Peyer's patch (tissue), 4 donors: ENCODE results near the gene PDXK. TPM values are rescaled to one million over a fixed set of nuclear protein-coding genes. Genes with fewer than 3 reads are reported as not detected.

Experiments used
- DNase-seq, 3 donors: peaks; one replicate each; pipeline ENCODE4 v3.0.0-alpha.2; 2017 to 2019
- H3K27ac ChIP-seq, 4 donors: fragments of 200-600 bp; sonication (generic); one replicate each; pipeline ENCODE4 v1.5.1; 2016 to 2019
- H3K27me3 ChIP-seq, 2 donors: fragments of 200-600 bp; sonication (generic); one replicate each; pipeline ENCODE4 v1.5.1; 2019
- H3K36me3 ChIP-seq, 3 donors: fragments of 200-600 bp; sonication (generic); one replicate each; pipeline ENCODE4 v1.5.1; 2016 to 2019
- H3K4me1 ChIP-seq, 4 donors: fragments of 200-600 bp; sonication (generic); one replicate each; pipeline ENCODE4 v1.5.1; 2016 to 2019
- H3K4me3 ChIP-seq, 4 donors: fragments of 200-600 bp; sonication (generic); 1 replicate in 3 of 4; 2 replicates in 1 of 4; pipeline ENCODE4 v1.5.1; 2016 to 2019; ENCODE audit warnings: mild to moderate bottlenecking in 1 of 4
- H3K9me3 ChIP-seq, 4 donors: fragments of 200-600 bp; sonication (generic); one replicate each; pipeline ENCODE4 v1.5.1; 2016 to 2019; ENCODE audit warnings: mild to moderate bottlenecking in 1 of 4
- CTCF ChIP-seq, 6 experiments: fragments of 450-650 bp in 4 of 6; fragments of 200-600 bp in 2 of 6; sonication (generic) in 1 of 6; IDR thresholded peaks; one replicate each; pipeline ENCODE4 v1.5.1; 2017 to 2019; ENCODE audit warnings: antibody characterized with exemption in 6 of 6, mild to moderate bottlenecking in 3 of 6, moderate library complexity in 1 of 6
- POLR2A ChIP-seq, 2 donors: fragments of 450-650 bp; IDR thresholded peaks; one replicate each; pipeline ENCODE4 v1.5.1; 2017; ENCODE audit warnings: antibody characterized with exemption in 2 of 2, mild to moderate bottlenecking in 2 of 2, moderate library complexity in 2 of 2
- total RNA-seq, 4 donors: library from RNA; depleted of rRNA; stranded (reverse); fragments of >200 nt; gene quantifications; one replicate each; pipeline ENCODE4 v1.1.0, GENCODE V29; 2016

The PDXK gene
- total RNA-seq, 4 donors from 2014 or later, result 83.3 to 206 (median 152) TPM

- TF ChIP-seq POLR2A (IDR thresholded peaks at IDR 0.05), result no peak
These were observed 52.9 kb downstream of the PDXK start for GRCh38 chr21:43771698-43772424.

GRCh38 chr21:43772425-43772821, 53.5 kb downstream of the PDXK start:
- Histone ChIP-seq H3K36me3 (peaks cover 0 to 18% (median 0%) of the 10 kb centered on the region in 3 donors), H3K27me3 (no peaks in the 10 kb centered on the region), H3K4me1 (peaks cover 3 to 27% (median 4%) of the 10 kb centered on the region in 4 donors)

More at GRCh38 chr21:43771698-43772424, 52.9 kb downstream of the PDXK start:
- Histone ChIP-seq H3K36me3 (peaks cover 0 to 18% (median 0%) of the 10 kb centered on the region in 3 donors), H3K4me3 (no peak overlapping the region), H3K4me1 (peaks cover 3 to 33% (median 4%) of the 10 kb centered on the region in 4 donors), H3K9me3 (no peaks in the 10 kb centered on the region), H3K27me3 (no peaks in the 10 kb centered on the region), H3K27ac (no peak overlapping the region)
- DNase-seq, result no peak

GRCh38 chr21:43774163-43774562, 55.2 kb downstream of the PDXK start:
- peaks cover 0 to 18% (median 0%) of the 10 kb centered on the region in 3 donors for H3K36me3 ChIP-seq
- no peak for DNase-seq
- no peaks in the 10 kb centered on the region for H3K27me3 ChIP-seq
- peaks cover 0 to 15% (median 4%) of the 10 kb centered on the region in 4 donors for H3K4me1 ChIP-seq
- no peaks in the 10 kb centered on the region for H3K9me3 ChIP-seq
- H3K4me3 ChIP-seq, result no peak overlapping the region
- TF ChIP-seq POLR2A (IDR thresholded peaks at IDR 0.05) (no peak), CTCF (IDR thresholded peaks at IDR 0.05) (no peak)
- H3K27ac ChIP-seq, result no peak overlapping the region

More at GRCh38 chr21:43772425-43772821, 53.5 kb downstream of the PDXK start:
- no peak overlapping the region for H3K27ac ChIP-seq
- no peak overlapping the region for H3K4me3 ChIP-seq
- DNase-seq, result no peak
- TF ChIP-seq CTCF (IDR thresholded peaks at IDR 0.05) (no peak), POLR2A (IDR thresholded peaks at IDR 0.05) (no peak)
- H3K9me3 ChIP-seq, result no peaks in the 10 kb centered on the region

GRCh38 chr21:43775190-43775589, 56.3 kb downstream of the PDXK start:
- TF ChIP-seq POLR2A (IDR thresholded peaks at IDR 0.05) (no peak), CTCF (IDR thresholded peaks at IDR 0.05) (no peak)
- H3K9me3 ChIP-seq, result no peaks in the 10 kb centered on the region
- H3K27me3 ChIP-seq, result no peaks in the 10 kb centered on the region
- DNase-seq, result no peak
- H3K4me1 ChIP-seq, result peaks cover 0 to 15% (median 4%) of the 10 kb centered on the region in 4 donors
- peak overlapping the region; percentile 75 to 98 (median 92) for H3K4me3 ChIP-seq
- H3K27ac ChIP-seq, result peak overlapping the region in 2 of 4 donors; percentile 93 to 95
- H3K36me3 ChIP-seq, result peaks cover 0 to 18% (median 0%) of the 10 kb centered on the region in 3 donors

- no peaks in the 10 kb centered on the region for H3K9me3 ChIP-seq
- H3K36me3 ChIP-seq, result peaks cover 0 to 18% (median 0%) of the 10 kb centered on the region in 3 donors
- H3K4me1 ChIP-seq, result peaks cover 0 to 15% (median 4%) of the 10 kb centered on the region in 4 donors
- H3K27ac ChIP-seq, result peak within 1 kb of the TSS; percentile 91 to 97 (median 94)
- H3K4me3 ChIP-seq, result peak within 1 kb of the TSS; percentile 75 to 98 (median 92)
- no peaks in the 10 kb centered on the region for H3K27me3 ChIP-seq
- DNase-seq, result peak; percentile 89 to 93 (median 91)
- peak; percentile 65 to 70 for TF ChIP-seq POLR2A (IDR thresholded peaks at IDR 0.05)
- no peak for TF ChIP-seq CTCF (IDR thresholded peaks at IDR 0.05)
These were observed 57.0 kb downstream of the PDXK start, which contains the start of gene CSTB for GRCh38 chr21:43775795-43776430. Gene CSTB, minus strand, starts transcription at chr21:43776308. Its CDS starts 39 bp downstream, at chr21:43776269.

GRCh38 chr21:43777953-43778352, 59.0 kb downstream of the PDXK start:
- DNase-seq, result no peak
- Histone ChIP-seq H3K27ac (no peak overlapping the region), H3K36me3 (peaks cover 0 to 16% (median 0%) of the 10 kb centered on the region in 3 donors), H3K4me1 (peaks cover 0 to 15% (median 4%) of the 10 kb centered on the region in 4 donors), H3K4me3 (no peak overlapping the region), H3K27me3 (no peaks in the 10 kb centered on the region), H3K9me3 (no peaks in the 10 kb centered on the region)
- TF ChIP-seq CTCF (IDR thresholded peaks at IDR 0.05) (no peak), POLR2A (IDR thresholded peaks at IDR 0.05) (no peak)
